GM19043 (cell line): ENCODE measurements around the gene PXDC1.
"Not testable (repeated sequence)": the region's sequence is repeated elsewhere in the genome, so short reads cannot be mapped to it uniquely, and the experiment has no call there.

Experiments used
- ATAC-seq: cut with Tn5 transposase; IDR thresholded peaks from one replicate; pipeline ENCODE4 v1.9.1; 2021; ENCODE audit warnings: low read depth; ENCODE audit not compliant: unreplicated experiment

Gene PXDC1

DNA sequence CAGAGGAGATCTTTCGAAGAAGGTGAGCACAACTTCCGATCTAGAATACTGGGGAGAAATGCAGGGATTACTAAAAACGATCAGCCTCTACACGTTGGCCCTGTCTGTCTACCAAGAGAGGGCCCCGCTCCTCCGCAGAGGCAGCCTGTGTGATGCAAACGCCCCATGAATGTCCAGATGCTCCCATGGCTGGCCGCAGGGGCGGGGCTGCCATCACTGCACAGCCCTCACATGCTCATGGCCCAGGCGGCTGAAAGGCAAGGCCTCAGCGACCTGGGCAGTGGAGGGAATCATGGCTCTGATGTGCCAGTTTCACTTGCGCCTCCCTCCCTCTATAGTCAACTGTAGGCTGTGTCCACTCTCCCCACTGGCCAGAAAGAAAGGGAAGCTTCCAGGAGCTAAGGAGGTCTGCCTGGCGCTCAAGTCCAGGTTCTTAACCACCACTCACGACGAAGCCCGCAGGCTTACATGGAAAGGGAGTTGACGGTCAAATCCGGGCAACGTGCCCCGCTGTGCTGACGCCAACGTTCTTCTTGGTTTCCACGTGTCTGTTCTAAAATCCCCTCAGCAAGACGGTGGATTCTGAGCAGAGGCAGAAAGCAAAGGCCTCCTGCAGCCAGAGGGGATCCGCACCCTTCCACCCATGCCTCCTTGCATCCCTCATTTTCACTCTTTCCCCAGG lies 14.2 kb downstream of the PXDC1 start:
- no peak for ATAC-seq

GRCh38 chr6:3735029-3735605 lies 16.4 kb downstream of the PXDC1 start:
- no peak for ATAC-seq

- ATAC-seq = no peak
These were observed 17.5 kb downstream of the PXDC1 start for GRCh38 chr6:3734023-3734422.

GRCh38 chr6:3733321-3733925 lies 18.1 kb downstream of the PXDC1 start:
- no peak for ATAC-seq

DNA sequence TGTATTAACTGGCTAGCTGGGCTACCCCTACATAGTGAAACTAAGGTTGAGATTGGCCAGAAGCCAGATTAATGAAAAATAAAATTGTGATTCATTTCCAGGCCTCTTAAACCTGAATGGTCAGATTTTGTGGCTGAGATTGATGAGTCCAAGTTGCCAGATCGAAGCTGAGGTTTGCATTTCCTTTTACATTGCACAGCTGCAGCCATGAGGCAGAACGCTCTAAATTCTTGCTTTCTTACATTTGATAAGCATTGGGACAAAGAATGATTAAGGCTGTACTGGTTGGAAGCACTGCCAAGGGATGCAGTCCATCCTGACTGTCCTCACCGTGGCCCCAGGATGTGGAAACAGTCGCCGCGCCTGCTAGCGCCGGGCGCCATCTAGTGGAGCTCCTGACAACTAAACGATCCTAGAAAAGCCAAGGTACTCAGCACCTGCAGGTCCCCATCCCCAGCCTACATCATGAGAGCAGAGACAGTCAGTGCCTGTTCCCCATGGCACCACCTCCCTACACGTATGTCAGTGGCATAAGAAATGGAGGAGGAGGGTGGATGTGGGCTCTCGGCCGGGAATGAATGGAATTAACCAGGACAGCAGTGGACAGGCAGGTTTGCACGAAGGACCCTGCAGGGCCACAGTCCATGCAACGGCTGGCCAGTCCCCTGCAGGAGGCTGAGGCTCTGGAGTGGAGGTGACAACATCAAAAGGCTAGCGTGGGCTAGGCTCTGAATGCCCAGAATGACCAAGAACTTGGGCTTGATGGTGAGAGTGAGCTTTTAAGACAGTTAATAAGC lies 19.0 kb downstream of the PXDC1 start:
- ATAC-seq = no peak

GRCh38 chr6:3731700-3732099 lies 19.8 kb downstream of the PXDC1 start:
- no peak for ATAC-seq

GRCh38 chr6:3729603-3730344 lies 21.7 kb downstream of the PXDC1 start:
- ATAC-seq = no peak

DNA sequence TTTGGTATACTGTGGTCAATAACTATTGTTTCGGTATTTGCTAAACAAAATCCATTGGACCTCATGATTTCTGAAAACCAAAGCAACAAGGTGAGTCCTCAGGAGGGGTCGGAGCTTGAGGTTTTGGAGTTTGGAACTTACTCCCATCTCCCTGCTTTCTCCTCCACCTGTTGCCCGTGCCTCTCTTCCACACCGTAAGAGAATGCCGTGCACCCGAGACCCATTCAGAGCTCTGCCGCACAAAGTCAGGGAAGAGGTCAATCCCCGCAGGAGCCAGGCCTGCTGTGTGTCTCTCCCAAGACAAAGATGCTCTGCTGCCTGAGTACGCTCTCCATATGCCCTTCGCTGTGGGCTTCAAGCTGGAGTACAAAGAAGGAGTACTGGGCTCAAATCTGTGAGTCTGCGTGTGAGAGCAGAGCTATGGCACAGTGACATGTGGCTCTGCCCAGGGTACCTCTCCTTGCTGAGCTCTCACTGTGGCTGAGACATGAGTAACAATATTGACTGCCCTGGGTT lies 23.9 kb downstream of the PXDC1 start:
- no peak for ATAC-seq

DNA sequence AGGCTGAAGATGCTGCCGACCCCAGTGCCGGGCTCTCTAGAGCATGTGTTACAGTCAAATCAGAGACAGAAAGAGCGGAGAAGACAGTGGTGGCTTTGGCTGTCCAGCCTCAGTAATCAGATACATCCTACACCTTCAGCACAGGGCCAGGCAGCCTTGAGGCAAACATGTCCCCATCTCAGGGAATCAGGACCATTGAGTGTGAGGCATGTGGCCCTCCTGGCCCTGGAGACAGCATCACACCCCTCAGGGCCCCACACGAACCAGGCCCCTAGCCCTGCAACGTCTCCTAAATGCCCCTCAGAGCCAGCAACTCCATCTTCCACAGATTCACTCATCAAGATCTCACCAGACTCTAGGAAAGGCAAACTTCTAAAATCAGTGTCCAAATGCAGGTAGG lies 24.5 kb downstream of the PXDC1 start:
- no peak for ATAC-seq

DNA sequence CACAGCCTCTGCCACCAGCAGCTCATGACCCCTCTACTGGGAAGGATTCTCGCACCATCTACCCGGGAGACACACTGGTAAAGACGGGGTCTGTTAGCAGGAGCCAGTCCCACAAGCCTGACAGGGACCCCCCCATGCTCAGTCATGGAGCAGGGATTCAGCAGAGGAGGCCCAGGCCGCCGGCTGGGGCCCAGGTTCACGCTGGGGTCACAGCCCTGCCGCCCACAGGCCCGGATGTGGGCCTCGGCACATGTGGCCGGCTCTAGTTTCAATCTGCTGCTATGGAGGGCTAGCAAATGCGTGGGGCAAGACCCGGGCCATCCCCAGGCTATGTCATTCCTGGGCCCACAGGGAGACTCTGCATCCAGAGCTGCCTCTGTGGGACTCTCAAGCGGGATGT lies 25.1 kb downstream of the PXDC1 start:
- ATAC-seq = no peak

DNA sequence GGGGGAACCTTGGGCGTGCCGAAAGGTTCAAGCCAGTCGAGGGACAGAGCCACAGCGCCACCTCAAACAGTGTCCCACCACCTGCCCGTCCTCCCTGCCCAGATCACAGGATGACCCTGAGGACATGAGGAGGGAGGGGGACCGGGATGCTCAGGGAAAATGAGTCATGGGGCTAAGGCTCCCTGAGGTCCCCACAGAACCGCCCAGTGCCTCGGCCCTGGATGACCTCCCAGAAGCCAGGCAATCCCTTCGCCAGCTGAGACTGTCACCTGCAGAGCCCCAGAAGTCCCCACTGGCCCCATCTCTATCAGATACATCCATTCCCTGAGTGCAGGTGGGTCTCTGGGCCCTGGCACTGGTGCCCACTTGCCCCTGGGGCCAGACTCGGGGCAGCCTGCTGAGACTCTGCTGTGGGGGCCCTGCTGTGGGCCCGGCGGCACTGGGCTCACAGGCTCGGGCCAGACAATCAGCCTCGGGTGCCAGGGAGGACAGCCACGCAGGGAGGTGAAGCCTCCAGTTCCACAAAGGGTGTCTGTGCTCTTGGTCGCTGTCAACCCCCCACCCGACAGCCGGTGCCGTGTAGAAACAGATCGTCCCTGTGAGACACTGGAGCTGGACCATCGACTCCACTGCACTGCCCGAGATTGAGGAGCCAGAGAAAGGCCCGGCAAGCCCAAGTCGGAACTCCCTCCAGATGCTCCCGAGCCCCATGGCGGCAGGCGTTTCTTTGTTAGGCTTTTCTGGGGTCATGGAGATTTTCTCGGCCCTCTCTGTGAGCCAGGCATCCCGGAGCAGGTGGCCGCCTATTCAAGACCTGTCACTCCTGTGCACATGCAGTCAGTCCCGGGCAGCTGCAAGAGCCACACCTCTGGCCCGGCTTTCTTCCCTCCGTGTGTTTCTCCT lies 26.1 kb downstream of the PXDC1 start:
- no peak for ATAC-seq

DNA sequence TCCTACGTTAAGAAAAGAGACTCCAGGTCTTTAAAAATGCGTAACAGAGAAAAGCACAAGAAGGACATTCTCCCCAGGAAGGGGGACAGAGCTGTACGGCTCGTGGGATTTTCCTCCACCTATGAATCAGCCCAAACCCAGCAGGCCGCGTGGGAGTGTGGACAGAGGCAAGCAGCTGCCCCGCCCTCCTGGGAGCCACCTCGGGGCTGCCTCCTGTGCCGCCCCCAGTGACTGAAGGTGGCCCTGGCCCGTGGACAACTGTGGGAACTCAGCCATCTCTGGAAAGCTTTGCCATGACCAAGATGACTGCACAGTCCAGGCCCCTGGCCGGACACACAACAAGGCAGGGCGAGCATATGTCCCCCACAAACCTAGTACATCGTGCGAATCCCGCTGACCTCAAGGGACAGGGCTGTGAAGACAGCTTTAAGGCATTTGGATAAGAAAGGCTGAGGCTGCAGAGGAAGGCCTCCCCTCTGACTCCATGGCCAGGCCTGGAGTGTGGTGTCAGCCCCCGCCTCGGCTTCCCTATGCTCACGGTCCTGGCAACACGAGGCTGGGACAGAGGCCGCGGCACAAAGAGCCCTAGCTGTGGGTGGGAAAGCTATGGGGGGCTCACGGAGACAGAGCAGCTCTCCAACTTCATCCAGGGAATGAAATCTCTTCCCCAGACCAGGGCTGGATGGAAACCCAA lies 26.9 kb downstream of the PXDC1 start:
- no peak for ATAC-seq

DNA sequence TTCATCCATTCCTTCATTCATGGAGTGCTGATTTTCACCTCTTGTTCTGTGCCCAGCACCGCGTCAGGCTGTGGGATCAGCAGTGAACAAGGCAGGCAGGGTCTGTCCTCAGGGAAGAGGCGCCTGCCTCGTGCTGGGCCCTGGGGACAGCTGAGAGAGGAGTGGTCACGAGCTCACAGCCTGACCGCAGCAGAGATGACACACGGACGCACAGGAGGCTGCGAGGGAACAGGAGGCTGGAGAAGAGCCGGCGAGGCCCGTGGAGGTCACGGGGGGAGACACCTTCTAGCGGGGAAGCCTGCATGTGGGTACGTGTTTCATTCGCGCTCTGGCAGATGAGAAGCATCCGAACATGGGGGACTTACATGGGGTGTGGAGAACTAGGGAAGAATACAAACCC lies 27.5 kb downstream of the PXDC1 start:
- ATAC-seq = no peak

DNA sequence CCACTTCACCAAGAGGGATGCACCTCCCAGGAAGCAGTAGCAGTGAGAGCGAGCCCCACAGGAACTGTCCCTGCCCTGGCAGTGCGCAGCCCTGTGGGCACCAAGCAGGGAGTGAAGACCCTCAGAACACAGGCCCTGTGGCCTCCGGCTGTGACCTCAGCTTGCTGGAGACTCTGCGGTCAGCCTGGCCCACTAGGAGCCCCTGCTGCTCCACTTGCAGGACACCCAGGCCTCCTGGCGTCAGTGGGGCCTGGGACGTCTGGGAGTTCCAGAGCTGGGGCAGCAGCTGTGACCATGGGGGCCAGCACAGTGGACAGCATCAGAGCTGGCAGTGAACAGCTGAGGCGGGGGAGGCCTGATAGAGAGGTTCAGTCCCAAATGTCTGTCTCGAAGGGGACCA lies 28.3 kb downstream of the PXDC1 start:
- ATAC-seq = no peak

DNA sequence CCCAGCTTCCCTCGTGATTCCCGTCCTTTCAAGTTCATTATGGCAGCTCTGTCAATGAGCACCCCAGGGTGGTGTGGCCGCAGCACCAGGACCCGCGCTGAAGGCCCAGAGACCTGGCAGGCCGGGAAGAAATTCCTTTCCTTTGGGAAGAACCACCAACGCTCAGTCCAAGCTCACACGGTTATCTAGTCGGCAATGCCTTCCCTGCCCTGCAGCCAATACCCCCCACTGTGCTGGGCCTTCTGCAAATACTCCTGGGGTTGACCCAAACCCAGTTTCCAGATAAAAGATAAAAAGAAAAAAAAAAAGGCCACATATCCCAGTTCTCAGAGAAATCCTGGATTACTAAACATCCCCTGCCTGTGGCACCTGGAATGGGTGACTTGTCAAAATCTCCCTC lies 28.7 kb downstream of the PXDC1 start:
- ATAC-seq = no peak

DNA sequence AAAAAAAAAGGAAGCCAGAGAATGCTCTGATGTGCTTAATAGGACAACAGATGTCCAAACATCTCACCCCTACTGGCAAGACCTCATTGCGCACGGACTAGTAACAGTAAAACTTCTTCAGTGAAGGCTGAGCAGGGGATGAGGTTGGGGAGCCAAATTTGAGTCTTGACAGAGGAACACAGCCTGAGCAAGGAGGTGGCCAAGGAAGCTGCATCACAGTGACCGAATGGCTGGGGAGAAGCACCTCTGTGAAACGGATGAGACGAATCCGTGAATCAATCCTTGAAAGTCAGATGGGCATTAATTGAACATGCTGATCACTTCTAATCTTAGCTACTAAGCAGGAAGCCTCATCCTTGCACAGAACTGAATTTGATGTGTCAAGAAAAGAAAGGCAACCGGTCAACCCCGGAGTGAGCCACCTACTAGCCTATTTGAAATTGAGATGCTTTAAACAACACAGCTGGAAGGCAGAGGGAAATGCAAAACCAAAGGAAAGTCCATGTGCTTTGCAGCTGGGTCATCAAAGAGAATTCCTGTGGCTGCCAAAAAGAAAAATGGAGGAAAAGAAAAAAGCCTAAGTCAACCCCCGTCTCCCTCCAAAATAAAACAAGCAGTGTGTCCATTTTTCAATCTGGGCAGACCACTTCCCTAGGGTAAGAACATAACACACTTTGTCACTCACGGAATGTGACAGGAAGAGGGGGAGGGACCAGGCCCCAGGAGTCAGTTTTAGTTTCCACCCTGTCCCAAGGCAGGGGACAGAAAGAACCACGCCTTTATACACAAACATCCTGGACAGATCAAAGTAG lies 29.5 kb downstream of the PXDC1 start:
- ATAC-seq = no peak

GRCh38 chr6:3720770-3721169 lies 30.7 kb downstream of the PXDC1 start:
- not testable (repeated sequence) for ATAC-seq
